IMR-90 (cell line): ENCODE results near the gene SV2C.

Experiments
- BHLHE40 ChIP-seq: fragments of 150-350 bp; IDR thresholded peaks from 2 replicates; pipeline ENCODE4 v1.6.1; 2016; ENCODE audit warnings: mild to moderate bottlenecking, low read depth, low read length
- CTCF ChIP-seq: conservative IDR thresholded peaks from 2 replicates; pipeline ENCODE4 v1.5.1; 2012; ENCODE audit warnings: mild to moderate bottlenecking, low read depth, low read length, improper control_type of control experiment
- POLR2A ChIP-seq: IDR thresholded peaks from 2 replicates; pipeline ENCODE4 v1.6.1; 2012; ENCODE audit warnings: mild to moderate bottlenecking, low read depth, low read length
- RFX5 ChIP-seq: IDR thresholded peaks from 2 replicates; pipeline ENCODE4 v1.8.0; 2012; ENCODE audit warnings: low read depth, mild to moderate bottlenecking, low read length, moderate library complexity

- no peak for TF ChIP-seq RFX5
- TF ChIP-seq BHLHE40 = no peak
- no peak for TF ChIP-seq CTCF
- no peak for TF ChIP-seq POLR2A
Measured at GRCh38 chr5:76332102-76332501, 248.9 kb downstream of the SV2C start.
